Endothelial cell of umbilical vein (primary cell): Measurements from ENCODE around the gene MED29. TPM values are rescaled to one million over a fixed set of nuclear protein-coding genes. Genes with fewer than 3 reads are reported as not detected.

ENCODE experiments used
- BruUV-seq: library from RNA; stranded (reverse); fragments of 400-500 nt; replicated peaks from 2 replicates; lab custom pipeline; 2021; lab: Mats Ljungman, UMichigan
- CTCF ChIA-PET: fragments of 300-600, 350-600 bp; sonication (Branson Sonifier 250); formaldehyde crosslinking; loops from one replicate; lab custom pipeline; 2021; ENCODE audit warnings: antibody characterized with exemption, inconsistent platforms; lab: Charles Lee
- POLR2A ChIA-PET: fragments of 300-600, 350-600 bp; sonication (Branson Sonifier 250); formaldehyde crosslinking; loops from one replicate; lab custom pipeline; 2021; ENCODE audit warnings: antibody characterized with exemption, inconsistent platforms; lab: Charles Lee
- DNase-seq: peaks from one replicate; pipeline ENCODE4 v3.0.0-alpha.2; 2011; ENCODE audit warnings: low read depth, low spot score
- FAIRE-seq: peaks from 2 replicates; lab custom pipeline; 2011; peaks lifted over from hg19 to GRCh38; lab: Jason Lieb, UNC
- H2AFZ ChIP-seq: 2 replicates; pipeline ENCODE4 v1.6.0; 2012; ENCODE audit warnings: low read depth, low read length, control low read depth, inconsistent platforms
- H3K27ac ChIP-seq: 2 replicates; pipeline ENCODE4 v1.5.1; 2011; ENCODE audit warnings: low read depth, mild to moderate bottlenecking, control low read depth, low read length, moderate library complexity; ENCODE audit not compliant: insufficient read depth
- H3K27me3 ChIP-seq, 2 experiments: 2 replicates each; pipeline versions ENCODE4 v1.6.0 to v1.6.1; 2011; ENCODE audit warnings: low read length in 2 of 2, mixed read lengths in 1 of 2; ENCODE audit not compliant: control insufficient read depth in 2 of 2, insufficient read depth in 2 of 2
- H3K36me3 ChIP-seq, 2 experiments: 2 replicates in 1 of 2; 3 replicates in 1 of 2; pipeline ENCODE4 v1.5.1; 2011; ENCODE audit warnings: low read length in 2 of 2, mild to moderate bottlenecking in 1 of 2, moderate library complexity in 1 of 2; ENCODE audit not compliant: control insufficient read depth in 2 of 2, insufficient read depth in 2 of 2; ENCODE audit errors: extremely low read depth in 1 of 2
- H3K4me1 ChIP-seq: 3 replicates; pipeline ENCODE4 v1.5.1; 2011; ENCODE audit warnings: mild to moderate bottlenecking, low read length; ENCODE audit not compliant: control insufficient read depth, insufficient read depth; ENCODE audit errors: extremely low read depth
- H3K4me2 ChIP-seq: 2 replicates; pipeline ENCODE4 v1.6.1; 2011; ENCODE audit warnings: low read length, control low read depth, mixed read lengths; ENCODE audit not compliant: insufficient read depth
- H3K4me3 ChIP-seq, 3 experiments: fragments of 200-600 bp in 1 of 3; sonication (generic), shearing (Covaris generic) in 1 of 3; replicated peaks in 1 of 3; 2 replicates each; pipeline ENCODE4 v1.5.1; 2011 to 2016; ENCODE audit warnings: control low read depth in 3 of 3, low read length in 3 of 3, mild to moderate bottlenecking in 2 of 3, inconsistent platforms in 1 of 3, low read depth in 1 of 3, moderate library complexity in 1 of 3; ENCODE audit not compliant: insufficient read depth in 1 of 3
- H3K79me2 ChIP-seq: 2 replicates; pipeline ENCODE4 v1.6.0; 2012; ENCODE audit warnings: low read length, inconsistent platforms; ENCODE audit not compliant: control insufficient read depth, insufficient read depth
- H3K9ac ChIP-seq: replicated peaks from 2 replicates; pipeline ENCODE3; 2011; ENCODE audit warnings: low read length, control low read depth; ENCODE audit not compliant: insufficient read depth; ENCODE audit errors: extremely low read depth
- H3K9me1 ChIP-seq: replicated peaks from 3 replicates; pipeline ENCODE4 v1.6.0; 2011; ENCODE audit warnings: mild to moderate bottlenecking, low read length; ENCODE audit not compliant: control insufficient read depth, insufficient read depth; ENCODE audit errors: extremely low read depth
- H3K9me3 ChIP-seq: replicated peaks from 2 replicates; pipeline ENCODE4 v1.5.1; 2012; ENCODE audit warnings: low read length, inconsistent platforms; ENCODE audit not compliant: control insufficient read depth, insufficient read depth
- H4K20me1 ChIP-seq: replicated peaks from 2 replicates; pipeline ENCODE3; 2011; ENCODE audit warnings: mild to moderate bottlenecking, low read length; ENCODE audit not compliant: control insufficient read depth, insufficient read depth; ENCODE audit errors: extremely low read depth
- JUN ChIP-seq: IDR thresholded peaks from 2 replicates; pipeline ENCODE4 v1.6.1; 2011; ENCODE audit warnings: borderline replicate concordance, low read depth; ENCODE audit not compliant: insufficient read length, insufficient read depth
- dilution Hi-C: fragments of 300-500 bp; cut with MboI; formaldehyde crosslinking; loops from one replicate; pipeline ENCODE4 v1.15.0; 2019; ENCODE audit warnings: low sequenced_read_pairs; ENCODE audit not compliant: extremely low pct_ligation_motif_present
- intact Hi-C: fragments of 100-400 bp; cut with micrococcal nuclease; formaldehyde crosslinking; loops from one replicate; pipeline ENCODE4 v1.10.0; 2022
- polyA plus RNA-seq, 4 experiments: library from polyadenylated mRNA; depleted of rRNA in 3 of 4; stranded (reverse) in 3 of 4; unstranded in 1 of 4; fragments of >200 nt; gene quantifications; 2 replicates each; pipeline versions ENCODE4 v1.2.1 to v1.2.3, GENCODE V29; 2011 to 2012; ENCODE audit warnings: missing spikeins in 1 of 4
- total RNA-seq: library from RNA; stranded (reverse); gene quantifications from 2 replicates; pipeline ENCODE4 v1.2.3, GENCODE V29; 2021
- TF ChIP-seq, protein P1 (sequence below), 2 donors: IDR thresholded peaks; 1 replicate in 1 of 2; 2 replicates in 1 of 2; pipeline ENCODE4 v1.5.1; 2011; ENCODE audit warnings: low read length in 2 of 2, mild to moderate bottlenecking in 2 of 2, moderate library complexity in 2 of 2, control low read depth in 1 of 2, inconsistent platforms in 1 of 2, low read depth in 1 of 2; ENCODE audit not compliant: insufficient read depth in 1 of 2; ENCODE audit errors: extremely low read depth in 1 of 2

Gene MED29
- total and polyA plus RNA-seq, 2 donors (not counting 3 experiments of a cell fraction or from before 2014, with no cell fraction given), result 25.5 to 50.4 TPM

DNA sequence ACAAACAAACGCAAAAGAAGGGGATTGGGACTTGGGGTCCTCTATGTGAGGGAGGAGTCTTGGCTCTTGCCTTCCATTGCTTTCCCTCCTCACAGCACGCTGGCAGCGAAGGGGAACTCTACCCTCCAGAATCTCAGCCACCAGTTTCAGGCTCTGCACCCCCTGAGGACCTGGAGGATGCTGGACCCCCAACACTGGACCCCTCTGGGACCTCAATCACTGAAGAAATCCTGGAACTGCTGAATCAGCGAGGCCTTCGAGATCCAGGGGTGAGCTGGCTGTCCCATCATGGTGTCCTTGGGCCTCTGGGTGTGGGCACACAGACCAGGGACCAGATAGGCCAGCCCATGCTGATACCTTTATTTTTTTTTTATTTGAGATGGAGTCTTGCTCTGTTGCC is 30.8 kb downstream of the MED29 start:
- no peaks in the 10 kb centered on the region for H3K9me1 ChIP-seq
- DNase-seq (no peak), FAIRE-seq (no peak)
- no peak overlapping the region for H3K27ac ChIP-seq
- no peaks in the 10 kb centered on the region for H4K20me1 ChIP-seq
- no peaks in the 10 kb centered on the region for H3K4me1 ChIP-seq
- H3K4me3 ChIP-seq, result no peak overlapping the region
- H3K79me2 ChIP-seq, result no peaks in the 10 kb centered on the region
- TF ChIP-seq, protein P1, sequence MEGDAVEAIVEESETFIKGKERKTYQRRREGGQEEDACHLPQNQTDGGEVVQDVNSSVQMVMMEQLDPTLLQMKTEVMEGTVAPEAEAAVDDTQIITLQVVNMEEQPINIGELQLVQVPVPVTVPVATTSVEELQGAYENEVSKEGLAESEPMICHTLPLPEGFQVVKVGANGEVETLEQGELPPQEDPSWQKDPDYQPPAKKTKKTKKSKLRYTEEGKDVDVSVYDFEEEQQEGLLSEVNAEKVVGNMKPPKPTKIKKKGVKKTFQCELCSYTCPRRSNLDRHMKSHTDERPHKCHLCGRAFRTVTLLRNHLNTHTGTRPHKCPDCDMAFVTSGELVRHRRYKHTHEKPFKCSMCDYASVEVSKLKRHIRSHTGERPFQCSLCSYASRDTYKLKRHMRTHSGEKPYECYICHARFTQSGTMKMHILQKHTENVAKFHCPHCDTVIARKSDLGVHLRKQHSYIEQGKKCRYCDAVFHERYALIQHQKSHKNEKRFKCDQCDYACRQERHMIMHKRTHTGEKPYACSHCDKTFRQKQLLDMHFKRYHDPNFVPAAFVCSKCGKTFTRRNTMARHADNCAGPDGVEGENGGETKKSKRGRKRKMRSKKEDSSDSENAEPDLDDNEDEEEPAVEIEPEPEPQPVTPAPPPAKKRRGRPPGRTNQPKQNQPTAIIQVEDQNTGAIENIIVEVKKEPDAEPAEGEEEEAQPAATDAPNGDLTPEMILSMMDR (IDR thresholded peaks at IDR 0.05; ENCODE audit: extremely low read depth in 1 of 2, insufficient read depth in 1 of 2, low read depth in 1 of 2, low read length in 2 of 2), result no peak
- H3K9me3 ChIP-seq, result no peaks in the 10 kb centered on the region
- H3K27me3 ChIP-seq, result no peaks in the 10 kb centered on the region
- H3K9ac ChIP-seq, result no peak overlapping the region
- ChIA-PET CTCF (interaction anchor here (0.5 kb wide), 1 partner anchor 23 kb away, joined by 4 read pairs; the partner anchor contains the start of gene SUPT5H), POLR2A (no interaction called here)
- dilution Hi-C loops, result no loop called here
- no TSS peak for BruUV-seq
- no peak overlapping the region for H2AFZ ChIP-seq
- no peak overlapping the region for H3K4me2 ChIP-seq
- peaks cover 11 to 43% of the 10 kb centered on the region in 2 experiments for H3K36me3 ChIP-seq
- intact Hi-C loops, result no loop called here

DNA sequence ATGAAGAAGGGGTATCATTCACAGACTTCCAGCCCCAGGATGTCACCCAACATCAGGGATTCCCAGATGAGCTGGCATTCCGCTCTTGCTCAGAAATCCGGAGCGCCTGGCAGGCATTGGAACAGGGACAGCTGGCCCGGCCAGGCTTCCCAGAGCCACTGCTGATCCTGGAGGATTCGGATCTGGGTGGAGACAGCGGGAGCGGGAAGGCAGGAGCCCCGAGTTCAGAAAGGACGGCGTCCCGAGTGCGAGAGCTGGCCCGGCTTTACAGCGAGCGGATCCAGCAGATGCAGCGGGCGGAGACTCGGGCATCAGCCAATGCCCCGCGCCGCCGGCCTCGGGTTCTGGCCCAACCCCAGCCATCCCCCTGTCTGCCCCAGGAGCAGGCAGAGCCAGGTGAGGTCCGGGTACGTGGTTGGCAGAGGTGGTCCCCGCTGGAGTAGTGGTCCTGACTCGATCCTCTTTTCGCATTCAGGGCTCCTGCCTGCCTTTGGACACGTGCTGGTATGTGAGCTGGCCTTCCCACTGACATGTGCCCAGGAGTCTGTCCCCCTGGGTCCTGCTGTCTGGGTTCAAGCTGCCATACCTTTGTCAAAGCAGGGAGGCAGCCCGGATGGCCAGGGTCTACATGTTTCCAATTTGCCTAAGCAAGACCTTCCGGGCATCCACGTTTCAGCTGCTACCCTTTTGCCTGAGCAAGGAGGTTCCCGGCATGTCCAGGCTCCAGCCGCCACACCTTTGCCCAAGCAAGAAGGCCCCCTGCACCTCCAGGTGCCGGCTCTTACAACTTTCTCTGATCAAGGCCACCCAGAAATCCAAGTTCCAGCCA is 32.3 kb downstream of the MED29 start:
- H3K79me2 ChIP-seq, result no peaks in the 10 kb centered on the region
- CTCF ChIA-PET, result interaction anchor here (1.2 kb wide), 1 partner anchor 10 kb away, joined by 4 read pairs; no protein-coding TSS in a partner anchor
- FAIRE-seq, result no peak
- no peak overlapping the region for H2AFZ ChIP-seq
- no peaks in the 10 kb centered on the region for H3K9me1 ChIP-seq
- H3K27ac ChIP-seq, result no peak overlapping the region
- no peaks in the 10 kb centered on the region for H3K9me3 ChIP-seq
- no peaks in the 10 kb centered on the region for H4K20me1 ChIP-seq
- no peak overlapping the region for H3K4me2 ChIP-seq
- POLR2A ChIA-PET, result interaction anchor here (2.2 kb wide), 1 partner anchor 12 kb away, joined by 9 read pairs; the partner anchor contains the start of gene RPS16
- intact Hi-C loops, result no loop called here
- no peak overlapping the region for H3K9ac ChIP-seq
- dilution Hi-C loops, result no loop called here
- BruUV-seq, result no TSS peak
- peaks cover 11 to 38% of the 10 kb centered on the region in 2 experiments for H3K36me3 ChIP-seq
- no peak for DNase-seq
- H3K27me3 ChIP-seq, result no peaks in the 10 kb centered on the region
- no peak overlapping the region for H3K4me3 ChIP-seq
- peaks cover 4% of the 10 kb centered on the region for H3K4me1 ChIP-seq
- TF ChIP-seq JUN, result no peak
